Keratinocyte (primary cell): ENCODE data around the gene RELA.

Experiments
- EZH2 ChIP-seq: IDR thresholded peaks from one replicate; pipeline ENCODE4 v1.6.1; 2012; ENCODE audit warnings: inconsistent platforms, mild to moderate bottlenecking, low read length, moderate library complexity
- TF ChIP-seq, protein P1 (sequence below), 3 experiments: IDR thresholded peaks in 1 of 3; conservative IDR thresholded peaks in 1 of 3; optimal IDR thresholded peaks in 1 of 3; 2 replicates in 2 of 3; 3 replicates in 1 of 3; pipeline versions ENCODE3 to v1.5.1; 2011; ENCODE audit warnings: low read length in 3 of 3, mild to moderate bottlenecking in 3 of 3, moderate library complexity in 2 of 3, control low read depth in 1 of 3, inconsistent platforms in 1 of 3; ENCODE audit not compliant: insufficient read depth in 2 of 3; ENCODE audit errors: extremely low read depth in 1 of 3

DNA sequence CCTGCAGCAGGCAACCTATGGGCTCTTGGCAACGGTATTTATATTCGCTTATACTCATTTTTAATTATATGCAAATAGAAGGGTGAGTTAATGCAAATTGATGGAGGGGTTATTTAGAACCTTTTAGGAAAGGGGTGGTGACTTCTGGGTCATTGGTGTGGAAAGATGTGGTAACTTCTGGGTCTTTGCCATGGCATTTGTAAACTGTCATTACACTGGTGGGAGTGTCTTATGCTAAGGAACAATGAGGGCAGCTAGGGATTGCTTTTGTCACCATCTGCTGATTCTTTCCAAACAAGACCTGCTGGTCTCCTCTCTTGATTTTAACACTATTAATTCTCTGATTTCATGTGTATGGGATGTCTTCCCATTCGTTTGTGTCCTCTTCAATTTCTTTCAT, 37.7 kb upstream of the RELA start:
- TF ChIP-seq, protein P1, sequence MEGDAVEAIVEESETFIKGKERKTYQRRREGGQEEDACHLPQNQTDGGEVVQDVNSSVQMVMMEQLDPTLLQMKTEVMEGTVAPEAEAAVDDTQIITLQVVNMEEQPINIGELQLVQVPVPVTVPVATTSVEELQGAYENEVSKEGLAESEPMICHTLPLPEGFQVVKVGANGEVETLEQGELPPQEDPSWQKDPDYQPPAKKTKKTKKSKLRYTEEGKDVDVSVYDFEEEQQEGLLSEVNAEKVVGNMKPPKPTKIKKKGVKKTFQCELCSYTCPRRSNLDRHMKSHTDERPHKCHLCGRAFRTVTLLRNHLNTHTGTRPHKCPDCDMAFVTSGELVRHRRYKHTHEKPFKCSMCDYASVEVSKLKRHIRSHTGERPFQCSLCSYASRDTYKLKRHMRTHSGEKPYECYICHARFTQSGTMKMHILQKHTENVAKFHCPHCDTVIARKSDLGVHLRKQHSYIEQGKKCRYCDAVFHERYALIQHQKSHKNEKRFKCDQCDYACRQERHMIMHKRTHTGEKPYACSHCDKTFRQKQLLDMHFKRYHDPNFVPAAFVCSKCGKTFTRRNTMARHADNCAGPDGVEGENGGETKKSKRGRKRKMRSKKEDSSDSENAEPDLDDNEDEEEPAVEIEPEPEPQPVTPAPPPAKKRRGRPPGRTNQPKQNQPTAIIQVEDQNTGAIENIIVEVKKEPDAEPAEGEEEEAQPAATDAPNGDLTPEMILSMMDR (optimal IDR thresholded peaks at IDR 0.05 in 1 of 3, IDR thresholded peaks at IDR 0.05 in 1 of 3, conservative IDR thresholded peaks at IDR 0.05 in 1 of 3; ENCODE audit: extremely low read depth in 1 of 3, insufficient read depth in 2 of 3, low read length in 3 of 3) = no peak
- TF ChIP-seq EZH2 = no peak
